ENCODE results near the gene SEZ6. TPM values are rescaled to one million over a fixed set of nuclear protein-coding genes. Genes with fewer than 3 reads are reported as not detected.

The SEZ6 gene
- total RNA-seq, 2 donors from 2014 or later = not detected

DNA sequence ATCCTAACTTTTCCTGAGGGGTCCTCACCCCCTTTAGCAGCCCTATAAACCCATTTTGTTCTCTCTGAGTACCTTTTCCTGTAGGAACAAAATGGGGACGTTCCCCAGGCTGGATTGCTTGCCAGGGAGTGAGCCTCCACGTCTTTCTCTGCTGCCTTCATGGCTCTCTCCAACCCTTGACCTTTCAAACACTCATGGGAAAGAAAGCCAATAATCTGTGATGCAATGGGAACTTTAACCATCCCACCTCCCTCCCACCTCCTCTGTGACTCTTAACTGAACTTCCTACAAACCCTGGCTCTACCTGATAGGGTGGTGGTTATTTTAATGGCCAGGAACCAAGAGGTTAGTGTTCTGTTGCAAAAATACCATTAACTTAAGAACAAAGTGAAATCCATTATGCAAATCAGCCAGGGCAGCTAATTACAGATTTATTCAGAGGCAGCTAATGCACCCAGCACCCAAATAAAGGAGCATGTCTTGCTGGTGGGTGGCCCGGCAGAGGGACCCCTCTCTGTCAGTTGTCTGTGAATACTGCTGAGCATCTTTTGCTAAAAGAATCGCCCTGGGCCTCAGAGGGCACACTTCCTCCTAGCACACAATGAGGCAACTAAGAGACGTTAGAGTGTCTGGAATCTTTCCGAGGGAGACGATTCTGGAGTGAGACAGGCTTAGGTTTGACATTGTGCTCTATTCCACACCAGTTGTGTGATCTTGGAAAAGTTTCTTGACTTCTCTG lies 40.1 kb upstream of the SEZ6 start:
- ATAC-seq (no peak), DNase-seq (no peak)
- no peak for TF ChIP-seq POLR2A (IDR thresholded peaks at IDR 0.05)
- TF ChIP-seq, protein P1, sequence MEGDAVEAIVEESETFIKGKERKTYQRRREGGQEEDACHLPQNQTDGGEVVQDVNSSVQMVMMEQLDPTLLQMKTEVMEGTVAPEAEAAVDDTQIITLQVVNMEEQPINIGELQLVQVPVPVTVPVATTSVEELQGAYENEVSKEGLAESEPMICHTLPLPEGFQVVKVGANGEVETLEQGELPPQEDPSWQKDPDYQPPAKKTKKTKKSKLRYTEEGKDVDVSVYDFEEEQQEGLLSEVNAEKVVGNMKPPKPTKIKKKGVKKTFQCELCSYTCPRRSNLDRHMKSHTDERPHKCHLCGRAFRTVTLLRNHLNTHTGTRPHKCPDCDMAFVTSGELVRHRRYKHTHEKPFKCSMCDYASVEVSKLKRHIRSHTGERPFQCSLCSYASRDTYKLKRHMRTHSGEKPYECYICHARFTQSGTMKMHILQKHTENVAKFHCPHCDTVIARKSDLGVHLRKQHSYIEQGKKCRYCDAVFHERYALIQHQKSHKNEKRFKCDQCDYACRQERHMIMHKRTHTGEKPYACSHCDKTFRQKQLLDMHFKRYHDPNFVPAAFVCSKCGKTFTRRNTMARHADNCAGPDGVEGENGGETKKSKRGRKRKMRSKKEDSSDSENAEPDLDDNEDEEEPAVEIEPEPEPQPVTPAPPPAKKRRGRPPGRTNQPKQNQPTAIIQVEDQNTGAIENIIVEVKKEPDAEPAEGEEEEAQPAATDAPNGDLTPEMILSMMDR (IDR thresholded peaks at IDR 0.05) = no peak
- no peak overlapping the region for H3K4me3 ChIP-seq
- intact Hi-C loops (cut with DNase I) = no loop called here
- peaks cover 11% of the 10 kb centered on the region for H3K4me1 ChIP-seq
- no peaks in the 10 kb centered on the region for H3K36me3 ChIP-seq (replicated peaks in 1 of 2; ENCODE audit: insufficient read depth in 1 of 2, low read depth in 2 of 2)
- H3K27ac ChIP-seq = no peak overlapping the region
- no peaks in the 10 kb centered on the region for H3K9me3 ChIP-seq
- no peaks in the 10 kb centered on the region for H3K27me3 ChIP-seq
- 66 to 74% methylated on average over 7 of the region's 7 CpGs for WGBS, 2 donors

DNA sequence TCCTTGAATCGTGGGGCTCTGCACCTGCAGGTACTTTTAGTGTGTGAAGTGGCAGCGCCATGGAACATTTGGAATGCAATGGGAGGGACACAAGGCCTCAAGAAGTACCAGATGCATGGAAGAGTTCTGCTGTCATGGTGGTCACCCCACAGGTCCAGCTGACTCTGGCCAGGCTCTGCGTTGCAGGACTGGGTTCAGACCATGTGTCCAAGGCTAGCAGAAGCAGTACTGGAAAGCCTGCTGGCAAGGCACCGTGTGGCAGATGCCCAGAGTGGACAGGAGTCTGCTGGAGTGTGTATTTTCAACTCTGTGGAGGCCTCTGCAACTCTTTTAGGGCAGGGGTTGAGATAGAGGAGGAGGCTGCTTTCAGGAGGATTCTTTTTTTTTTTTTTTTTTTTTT lies 39.2 kb upstream of the SEZ6 start:
- Histone ChIP-seq H3K27ac (no peak overlapping the region), H3K27me3 (no peaks in the 10 kb centered on the region), H3K36me3 (replicated peaks in 1 of 2; ENCODE audit: insufficient read depth in 1 of 2, low read depth in 2 of 2) (no peaks in the 10 kb centered on the region), H3K9me3 (no peaks in the 10 kb centered on the region), H3K4me3 (no peak overlapping the region), H3K4me1 (peaks cover 11% of the 10 kb centered on the region)
- intact Hi-C loops (cut with DNase I) = no loop called here
- no peak for TF ChIP-seq POLR2A (IDR thresholded peaks at IDR 0.05)
- TF ChIP-seq, protein P1 (IDR thresholded peaks at IDR 0.05) = no peak
- no peak for DNase-seq
- no peak for ATAC-seq
- 97% methylated on average over 4 of the region's 4 CpGs for WGBS, 2 donors

DNA sequence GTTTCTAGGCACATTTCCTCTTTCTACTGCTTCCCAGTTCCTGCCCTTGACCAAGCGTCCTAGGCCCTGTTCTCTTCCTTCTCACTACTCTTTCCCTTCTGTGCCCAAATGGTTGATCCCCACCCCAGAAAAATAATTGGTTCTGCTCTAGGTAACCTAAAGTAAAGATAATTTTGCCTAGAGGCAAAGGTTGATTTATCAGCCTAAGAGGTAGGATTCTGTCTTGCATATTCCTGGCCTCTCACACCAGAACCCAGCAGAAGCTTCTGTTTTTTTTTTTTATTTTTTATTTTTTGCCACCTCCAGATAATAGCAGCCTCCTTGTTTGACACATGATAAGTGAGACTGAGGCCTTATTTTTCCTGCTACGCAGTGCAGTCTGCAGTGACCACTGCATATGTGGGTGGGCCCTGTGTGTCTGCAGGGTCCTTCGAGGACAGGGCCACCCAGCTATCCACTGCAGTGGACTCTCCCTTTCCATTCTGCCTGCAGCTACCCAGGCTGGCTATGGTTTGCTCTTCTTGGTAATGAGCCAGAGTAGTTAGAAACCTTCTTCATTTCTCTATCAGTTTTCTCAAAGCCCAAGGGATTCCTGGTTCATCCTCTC lies 37.8 kb upstream of the SEZ6 start:
- no peak for ATAC-seq
- WGBS, 2 donors = 82 to 85% methylated on average over 3 of the region's 3 CpGs
- no peak for TF ChIP-seq POLR2A (IDR thresholded peaks at IDR 0.05)
- TF ChIP-seq, protein P1 (IDR thresholded peaks at IDR 0.05) = no peak
- no peaks in the 10 kb centered on the region for H3K9me3 ChIP-seq
- H3K4me3 ChIP-seq = no peak overlapping the region
- H3K27me3 ChIP-seq = no peaks in the 10 kb centered on the region
- intact Hi-C loops (cut with DNase I) = no loop called here
- H3K36me3 ChIP-seq (replicated peaks in 1 of 2; ENCODE audit: insufficient read depth in 1 of 2, low read depth in 2 of 2) = no peaks in the 10 kb centered on the region
- peaks cover 11% of the 10 kb centered on the region for H3K4me1 ChIP-seq
- H3K27ac ChIP-seq = no peak overlapping the region
- peak in 1 of 4 donors; percentile 22 for DNase-seq

DNA sequence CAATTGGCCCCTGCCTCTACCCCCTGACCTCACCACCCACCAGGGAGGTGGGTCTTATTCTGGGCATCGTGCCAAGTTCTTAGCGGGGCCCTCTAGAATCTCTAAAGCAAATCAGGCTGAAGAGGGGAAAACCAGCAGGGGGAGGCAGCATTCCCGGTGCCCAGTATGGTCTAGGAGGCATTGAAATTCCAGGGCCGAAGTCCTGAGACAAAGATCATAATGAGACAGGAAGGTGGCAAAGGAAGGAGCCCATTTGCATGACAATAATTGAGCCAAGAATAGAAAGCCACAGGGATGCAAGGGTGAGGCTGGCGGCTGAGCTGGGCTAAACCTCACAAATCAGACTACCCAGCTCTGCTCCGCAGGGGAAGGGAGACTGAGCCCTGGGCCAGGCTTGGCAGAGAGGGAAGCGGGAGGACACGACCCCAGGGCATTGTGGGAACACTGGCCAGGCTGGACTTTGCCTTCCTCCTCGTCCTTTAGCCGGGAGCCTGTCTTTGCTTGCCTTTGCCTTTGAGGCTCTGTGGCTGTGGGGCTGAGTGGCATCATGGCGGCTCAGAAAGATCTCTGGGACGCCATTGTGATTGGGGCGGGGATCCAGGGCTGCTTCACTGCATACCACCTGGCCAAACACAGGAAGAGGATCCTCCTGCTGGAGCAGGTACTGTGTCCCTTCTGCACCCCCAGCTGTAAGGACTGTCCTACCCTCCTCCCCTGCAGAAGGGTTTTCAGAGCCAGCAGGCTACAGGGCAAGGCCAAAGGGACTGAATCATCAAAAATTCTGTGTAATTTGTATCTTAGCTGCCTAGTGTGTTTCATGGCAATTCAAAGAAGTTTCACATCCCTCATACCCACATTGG lies 37.1 kb upstream of the SEZ6 start, which contains the start of gene PIPOX:
PIPOX (plus strand) TSS at position 463 of the 860 bp plus-strand sequence; CDS start at position 548, 85 bp downstream.
- DNase-seq = peak; percentile 22 to 43 (median 32)
- intact Hi-C loops (cut with DNase I) = no loop called here
- peaks cover 11% of the 10 kb centered on the region for H3K4me1 ChIP-seq
- H3K27me3 ChIP-seq = no peaks in the 10 kb centered on the region
- H3K36me3 ChIP-seq (replicated peaks in 1 of 2; ENCODE audit: insufficient read depth in 1 of 2, low read depth in 2 of 2) = no peaks in the 10 kb centered on the region
- 29 to 36% methylated on average over 10 to 13 of the region's 13 CpGs for WGBS, 2 donors
- peak; percentile 43 for ATAC-seq
- H3K4me3 ChIP-seq = no peak within 1 kb of the TSS
- peak within 1 kb of the TSS in 2 of 4 donors; percentile 5 to 64 for H3K27ac ChIP-seq
- no peak for TF ChIP-seq POLR2A (IDR thresholded peaks at IDR 0.05)
- TF ChIP-seq, protein P1 (IDR thresholded peaks at IDR 0.05) = peak in 1 of 7 experiments; percentile 17
- H3K9me3 ChIP-seq = no peaks in the 10 kb centered on the region
